Measurements from ENCODE around the gene ASB1.

ASB1 gene

GRCh38 chr2:238473523-238473922, 46.8 kb downstream of the ASB1 start:
- DNase-seq, result no peak

- no peak for DNase-seq
Observed at GRCh38 chr2:238475034-238475433, 48.3 kb downstream of the ASB1 start.

- DNase-seq, result no peak
Observed at GRCh38 chr2:238475566-238475965, 48.8 kb downstream of the ASB1 start.

- DNase-seq, result no peak
Observed at GRCh38 chr2:238476258-238476657, 49.5 kb downstream of the ASB1 start.

- no peak for DNase-seq
Observed at GRCh38 chr2:238478216-238478615, 51.5 kb downstream of the ASB1 start.

- no peak for DNase-seq
Observed at GRCh38 chr2:238479847-238480246, 53.1 kb downstream of the ASB1 start.

- no peak for DNase-seq
Observed at GRCh38 chr2:238483021-238483420, 56.3 kb downstream of the ASB1 start.

- no peak for DNase-seq
Observed at GRCh38 chr2:238483656-238484055, 56.9 kb downstream of the ASB1 start.

- no peak for DNase-seq
Observed at GRCh38 chr2:238484522-238485452, 58.1 kb downstream of the ASB1 start.

GRCh38 chr2:238486123-238486848, 59.6 kb downstream of the ASB1 start:
- no peak for DNase-seq

- DNase-seq, result no peak
Observed at GRCh38 chr2:238487134-238487533, 60.4 kb downstream of the ASB1 start.

- no peak for DNase-seq
Observed at GRCh38 chr2:238487652-238488346, 61.1 kb downstream of the ASB1 start.

- DNase-seq, result no peak
Observed at GRCh38 chr2:238488347-238488826, 61.7 kb downstream of the ASB1 start.

- DNase-seq, result no peak
Observed at GRCh38 chr2:238489431-238489830, 62.7 kb downstream of the ASB1 start.

- DNase-seq, result no peak
Observed at GRCh38 chr2:238489896-238490295, 63.2 kb downstream of the ASB1 start.

GRCh38 chr2:238492840-238493239, 66.1 kb downstream of the ASB1 start:
- no peak for DNase-seq

- DNase-seq, result no peak
Observed at GRCh38 chr2:238493411-238493810, 66.7 kb downstream of the ASB1 start.

GRCh38 chr2:238493880-238494572, 67.3 kb downstream of the ASB1 start:
- no peak for DNase-seq

- DNase-seq, result no peak
Observed at GRCh38 chr2:238494573-238494961, 67.8 kb downstream of the ASB1 start.

- no peak for DNase-seq
Observed at GRCh38 chr2:238495422-238495821, 68.7 kb downstream of the ASB1 start.

GRCh38 chr2:238496756-238497609, 70.3 kb downstream of the ASB1 start:
- DNase-seq, result no peak

GRCh38 chr2:238497610-238498005, 70.9 kb downstream of the ASB1 start:
- no peak for DNase-seq

Data from NCI-H187 treated with DMSO at 0.1 percent for 48 hours (cell line).